GM12878 (cell line): ENCODE measurements around the gene TAX1BP1. TPM values are rescaled to one million over a fixed set of nuclear protein-coding genes. Genes with fewer than 3 reads are reported as not detected.

Experiments used
- BCL11A ChIP-seq: IDR thresholded peaks from 2 replicates; pipeline ENCODE4 v1.6.1; 2011; ENCODE audit warnings: low read depth, low read length
- EGR1 ChIP-seq, 2 experiments: IDR thresholded peaks; 1 replicate in 1 of 2; 2 replicates in 1 of 2; pipeline ENCODE4 v1.6.1; 2011 to 2012; ENCODE audit warnings: low read depth in 2 of 2, low read length in 2 of 2, borderline replicate concordance in 1 of 2, mild to moderate bottlenecking in 1 of 2, moderate library complexity in 1 of 2
- JUNB ChIP-seq: IDR thresholded peaks from 2 replicates; pipeline ENCODE4 v1.6.1; 2016; ENCODE audit warnings: antibody characterized with exemption, mild to moderate bottlenecking
- KDM1A ChIP-seq: fragments of 200-600 bp; sonication (generic); IDR thresholded peaks from 2 replicates; pipeline ENCODE4 v1.6.1; 2016; ENCODE audit warnings: borderline replicate concordance
- KLF5 ChIP-seq: fragments of 450-650 bp; IDR thresholded peaks from 2 replicates; pipeline ENCODE4 v1.6.1; 2014; ENCODE audit warnings: mild to moderate bottlenecking; ENCODE audit not compliant: partially characterized antibody
- POLR2AphosphoS5 ChIP-seq: IDR thresholded peaks from 2 replicates; pipeline ENCODE4 v1.6.1; 2011; ENCODE audit warnings: mild to moderate bottlenecking, low read length, inconsistent platforms
- RCOR1 ChIP-seq: conservative IDR thresholded peaks from 2 replicates; pipeline ENCODE4 v1.6.1; 2012; ENCODE audit warnings: low read depth, low read length, improper control_type of control experiment
- RUNX3 ChIP-seq: IDR thresholded peaks from 2 replicates; pipeline ENCODE4 v1.6.1; 2012; ENCODE audit warnings: low read length, inconsistent platforms
- SREBF1 ChIP-seq: IDR thresholded peaks from 2 replicates; pipeline ENCODE4 v1.6.1; 2012; ENCODE audit warnings: mild to moderate bottlenecking, low read length
- polyA plus RNA-seq, 11 experiments: library from polyadenylated mRNA; depleted of rRNA in 4 of 11; unstranded in 6 of 11; stranded (reverse) in 5 of 11; fragments of >200 nt; fragmentation: Nextera tagmentation in 4 of 11; fragmentation: Illumina TruSeq in 1 of 11; extraction: Ambion mirVana in 4 of 11; extraction: Trizol in 1 of 11; gene quantifications; 1 replicate in 1 of 11; 2 replicates in 10 of 11; pipeline versions ENCODE4 v1.2.1 to v1.2.3, GENCODE V29; 2011 to 2016; ENCODE audit warnings: inconsistent platforms in 2 of 11, missing spikeins in 2 of 11, low read depth in 1 of 11
- total RNA-seq, 4 experiments: library from RNA; depleted of rRNA in 3 of 4; stranded (reverse); fragments of >200 nt in 3 of 4; fragmentation: Illumina TruSeq in 1 of 4; extraction: Trizol in 1 of 4; gene quantifications; 2 replicates each; pipeline versions ENCODE4 v1.2.1 to v1.2.3, GENCODE V29; 2013 to 2021
- TF ChIP-seq, protein P1 (sequence below): IDR thresholded peaks from 2 replicates; pipeline ENCODE4 v1.6.1; 2012; ENCODE audit warnings: mild to moderate bottlenecking, low read depth, low read length
- TF ChIP-seq, protein P2 (sequence below): fragments of 450-650 bp; IDR thresholded peaks from 2 replicates; pipeline ENCODE4 v1.6.1; 2016; ENCODE audit warnings: mild to moderate bottlenecking

Gene TAX1BP1
- total and polyA plus RNA-seq, 10 of the 15 experiments (the other 5 are each of a cell fraction or from before 2014, with no cell fraction given) = 30.8 to 105 (median 52.0) TPM

DNA sequence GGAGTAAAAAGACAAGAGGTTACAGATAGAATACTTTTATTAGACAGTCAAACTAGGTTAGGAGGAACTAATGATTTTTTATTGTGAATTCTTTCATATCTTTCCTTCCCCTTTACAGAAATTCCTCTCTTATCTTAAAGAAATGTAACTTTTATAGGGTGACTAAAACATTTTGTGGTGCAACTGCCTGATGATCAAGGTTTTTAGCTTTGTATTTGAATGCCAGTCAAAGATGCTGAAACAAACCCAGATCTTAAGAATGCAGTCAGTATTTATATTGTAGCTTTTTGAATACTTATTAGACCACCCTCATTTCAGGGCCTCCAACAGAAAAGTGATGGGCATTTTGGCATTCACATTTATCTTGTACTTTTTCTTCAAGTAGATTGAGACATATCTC, 27.4 kb downstream of the TAX1BP1 start (continued):
- TF ChIP-seq, protein P1, sequence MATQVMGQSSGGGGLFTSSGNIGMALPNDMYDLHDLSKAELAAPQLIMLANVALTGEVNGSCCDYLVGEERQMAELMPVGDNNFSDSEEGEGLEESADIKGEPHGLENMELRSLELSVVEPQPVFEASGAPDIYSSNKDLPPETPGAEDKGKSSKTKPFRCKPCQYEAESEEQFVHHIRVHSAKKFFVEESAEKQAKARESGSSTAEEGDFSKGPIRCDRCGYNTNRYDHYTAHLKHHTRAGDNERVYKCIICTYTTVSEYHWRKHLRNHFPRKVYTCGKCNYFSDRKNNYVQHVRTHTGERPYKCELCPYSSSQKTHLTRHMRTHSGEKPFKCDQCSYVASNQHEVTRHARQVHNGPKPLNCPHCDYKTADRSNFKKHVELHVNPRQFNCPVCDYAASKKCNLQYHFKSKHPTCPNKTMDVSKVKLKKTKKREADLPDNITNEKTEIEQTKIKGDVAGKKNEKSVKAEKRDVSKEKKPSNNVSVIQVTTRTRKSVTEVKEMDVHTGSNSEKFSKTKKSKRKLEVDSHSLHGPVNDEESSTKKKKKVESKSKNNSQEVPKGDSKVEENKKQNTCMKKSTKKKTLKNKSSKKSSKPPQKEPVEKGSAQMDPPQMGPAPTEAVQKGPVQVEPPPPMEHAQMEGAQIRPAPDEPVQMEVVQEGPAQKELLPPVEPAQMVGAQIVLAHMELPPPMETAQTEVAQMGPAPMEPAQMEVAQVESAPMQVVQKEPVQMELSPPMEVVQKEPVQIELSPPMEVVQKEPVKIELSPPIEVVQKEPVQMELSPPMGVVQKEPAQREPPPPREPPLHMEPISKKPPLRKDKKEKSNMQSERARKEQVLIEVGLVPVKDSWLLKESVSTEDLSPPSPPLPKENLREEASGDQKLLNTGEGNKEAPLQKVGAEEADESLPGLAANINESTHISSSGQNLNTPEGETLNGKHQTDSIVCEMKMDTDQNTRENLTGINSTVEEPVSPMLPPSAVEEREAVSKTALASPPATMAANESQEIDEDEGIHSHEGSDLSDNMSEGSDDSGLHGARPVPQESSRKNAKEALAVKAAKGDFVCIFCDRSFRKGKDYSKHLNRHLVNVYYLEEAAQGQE = no peak
- TF ChIP-seq SREBF1 = no peak
- no peak for TF ChIP-seq EGR1 (IDR thresholded peaks at IDR 0.05; ENCODE audit: borderline replicate concordance in 1 of 2, low read depth in 2 of 2, low read length in 2 of 2)
- no peak for TF ChIP-seq POLR2AphosphoS5
- TF ChIP-seq RCOR1 = no peak
- TF ChIP-seq JUNB = no peak
- TF ChIP-seq, protein P2, sequence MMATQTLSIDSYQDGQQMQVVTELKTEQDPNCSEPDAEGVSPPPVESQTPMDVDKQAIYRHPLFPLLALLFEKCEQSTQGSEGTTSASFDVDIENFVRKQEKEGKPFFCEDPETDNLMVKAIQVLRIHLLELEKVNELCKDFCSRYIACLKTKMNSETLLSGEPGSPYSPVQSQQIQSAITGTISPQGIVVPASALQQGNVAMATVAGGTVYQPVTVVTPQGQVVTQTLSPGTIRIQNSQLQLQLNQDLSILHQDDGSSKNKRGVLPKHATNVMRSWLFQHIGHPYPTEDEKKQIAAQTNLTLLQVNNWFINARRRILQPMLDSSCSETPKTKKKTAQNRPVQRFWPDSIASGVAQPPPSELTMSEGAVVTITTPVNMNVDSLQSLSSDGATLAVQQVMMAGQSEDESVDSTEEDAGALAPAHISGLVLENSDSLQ = no peak
- no peak for TF ChIP-seq KDM1A
- TF ChIP-seq BCL11A = no peak
- no peak for TF ChIP-seq RUNX3
- TF ChIP-seq KLF5 = no peak
